NT2/D1 (cell line): ENCODE data around the gene ITIH4.

Source experiments
- DNase-seq: peaks from one replicate; pipeline ENCODE4 v3.0.0-alpha.2; 2011; ENCODE audit warnings: low read depth, low spot score
- H3K27me3 ChIP-seq: 2 replicates; pipeline ENCODE4 v1.6.0; 2011; ENCODE audit warnings: mild to moderate bottlenecking; ENCODE audit not compliant: insufficient read length, insufficient read depth
- H3K36me3 ChIP-seq: 2 replicates; pipeline ENCODE4 v1.6.1; 2011; ENCODE audit warnings: mild to moderate bottlenecking, low read length, mixed read lengths; ENCODE audit not compliant: insufficient read depth, insufficient read length
- H3K4me1 ChIP-seq: 2 replicates; pipeline ENCODE4 v1.5.1; 2011; ENCODE audit not compliant: insufficient read depth, insufficient read length
- H3K4me3 ChIP-seq: 2 replicates; pipeline ENCODE4 v1.5.1; 2011; ENCODE audit warnings: low read depth; ENCODE audit not compliant: insufficient read length
- H3K9ac ChIP-seq: 2 replicates; pipeline ENCODE4 v1.6.0; 2011; ENCODE audit warnings: low read depth; ENCODE audit not compliant: insufficient read length
- H3K9me3 ChIP-seq: 2 replicates; pipeline ENCODE4 v1.5.1; 2011; ENCODE audit warnings: mild to moderate bottlenecking, low read length; ENCODE audit not compliant: insufficient read depth
- SUZ12 ChIP-seq: IDR thresholded peaks from 2 replicates; pipeline ENCODE4 v1.6.1; 2011; ENCODE audit not compliant: insufficient read length, insufficient read depth; ENCODE audit errors: extremely low read depth
- YY1 ChIP-seq: IDR thresholded peaks from 2 replicates; pipeline ENCODE4 v1.6.1; 2011; ENCODE audit not compliant: insufficient read length, insufficient read depth
- ZNF274 ChIP-seq: IDR thresholded peaks from 2 replicates; pipeline ENCODE4 v1.6.1; 2011; ENCODE audit warnings: mild to moderate bottlenecking, low read depth, low read length

Gene ITIH4

GRCh38 chr3:52811452-52812011 lies 18.9 kb downstream of the ITIH4 start:
- no peak for TF ChIP-seq ZNF274
- TF ChIP-seq SUZ12: no peak
- TF ChIP-seq YY1: no peak
- Histone ChIP-seq H3K4me3 (no peak overlapping the region), H3K4me1 (no peaks in the 10 kb centered on the region), H3K36me3 (no peaks in the 10 kb centered on the region), H3K9ac (no peak overlapping the region), H3K9me3 (no peaks in the 10 kb centered on the region), H3K27me3 (peaks cover 4% of the 10 kb centered on the region)
- no peak for DNase-seq

GRCh38 chr3:52810923-52811322 lies 19.5 kb downstream of the ITIH4 start:
- Histone ChIP-seq H3K4me1 (no peaks in the 10 kb centered on the region), H3K4me3 (no peak overlapping the region), H3K27me3 (peaks cover 4% of the 10 kb centered on the region), H3K9ac (no peak overlapping the region), H3K9me3 (no peaks in the 10 kb centered on the region), H3K36me3 (no peaks in the 10 kb centered on the region)
- DNase-seq: no peak
- TF ChIP-seq ZNF274 (no peak), YY1 (no peak), SUZ12 (no peak)

GRCh38 chr3:52809662-52810377 lies 20.7 kb downstream of the ITIH4 start:
- no peak for TF ChIP-seq ZNF274
- no peak for TF ChIP-seq SUZ12
- TF ChIP-seq YY1: no peak
- Histone ChIP-seq H3K9ac (no peak overlapping the region), H3K9me3 (no peaks in the 10 kb centered on the region), H3K4me3 (no peak overlapping the region), H3K4me1 (peaks cover 3% of the 10 kb centered on the region), H3K27me3 (peaks cover 4% of the 10 kb centered on the region), H3K36me3 (no peaks in the 10 kb centered on the region)
- DNase-seq: no peak

- H3K9ac ChIP-seq: no peak overlapping the region
These were observed 21.3 kb downstream of the ITIH4 start for GRCh38 chr3:52809149-52809548.

GRCh38 chr3:52805270-52806039 lies 25.0 kb downstream of the ITIH4 start:
- no peaks in the 10 kb centered on the region for H3K9me3 ChIP-seq
- H3K9ac ChIP-seq: no peak overlapping the region
- H3K4me1 ChIP-seq: peaks cover 3% of the 10 kb centered on the region
- no peak for DNase-seq
- H3K36me3 ChIP-seq: no peaks in the 10 kb centered on the region
- H3K4me3 ChIP-seq: no peak overlapping the region
- TF ChIP-seq SUZ12: no peak
- no peak for TF ChIP-seq YY1
- TF ChIP-seq ZNF274: no peak
- H3K27me3 ChIP-seq: peaks cover 4% of the 10 kb centered on the region

More at GRCh38 chr3:52809149-52809548, 21.3 kb downstream of the ITIH4 start:
- Histone ChIP-seq H3K4me3 (no peak overlapping the region), H3K27me3 (peaks cover 4% of the 10 kb centered on the region), H3K9me3 (no peaks in the 10 kb centered on the region), H3K36me3 (no peaks in the 10 kb centered on the region), H3K4me1 (peaks cover 3% of the 10 kb centered on the region)
- no peak for TF ChIP-seq SUZ12
- no peak for TF ChIP-seq YY1
- no peak for TF ChIP-seq ZNF274
- no peak for DNase-seq

- Histone ChIP-seq H3K4me1 (peaks cover 8% of the 10 kb centered on the region), H3K36me3 (no peaks in the 10 kb centered on the region), H3K9me3 (no peaks in the 10 kb centered on the region), H3K27me3 (no peaks in the 10 kb centered on the region), H3K9ac (no peak overlapping the region), H3K4me3 (no peak overlapping the region)
- TF ChIP-seq SUZ12 (no peak), YY1 (no peak), ZNF274 (no peak)
- DNase-seq: no peak
These were observed 28.6 kb downstream of the ITIH4 start for GRCh38 chr3:52801839-52802238.

- no peaks in the 10 kb centered on the region for H3K36me3 ChIP-seq
- no peak overlapping the region for H3K9ac ChIP-seq
- H3K4me3 ChIP-seq: no peak overlapping the region
- H3K27me3 ChIP-seq: no peaks in the 10 kb centered on the region
- no peaks in the 10 kb centered on the region for H3K9me3 ChIP-seq
- peaks cover 5% of the 10 kb centered on the region for H3K4me1 ChIP-seq
- TF ChIP-seq SUZ12 (no peak), ZNF274 (no peak), YY1 (no peak)
- DNase-seq: no peak
These were observed 30.4 kb downstream of the ITIH4 start for GRCh38 chr3:52800079-52800478.
